GM18519 (cell line): ENCODE results near the gene FUNDC2.
"Not testable (repeated sequence)": the region's sequence is repeated elsewhere in the genome, so short reads cannot be mapped to it uniquely, and the experiment has no call there.

Experiments used
- ATAC-seq: cut with Tn5 transposase; IDR thresholded peaks from one replicate; pipeline ENCODE4 v1.9.1; 2021; ENCODE audit warnings: mild to moderate bottlenecking, moderate library complexity; ENCODE audit not compliant: unreplicated experiment, low FRiP score

The FUNDC2 gene, protein sequence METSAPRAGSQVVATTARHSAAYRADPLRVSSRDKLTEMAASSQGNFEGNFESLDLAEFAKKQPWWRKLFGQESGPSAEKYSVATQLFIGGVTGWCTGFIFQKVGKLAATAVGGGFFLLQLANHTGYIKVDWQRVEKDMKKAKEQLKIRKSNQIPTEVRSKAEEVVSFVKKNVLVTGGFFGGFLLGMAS

DNA sequence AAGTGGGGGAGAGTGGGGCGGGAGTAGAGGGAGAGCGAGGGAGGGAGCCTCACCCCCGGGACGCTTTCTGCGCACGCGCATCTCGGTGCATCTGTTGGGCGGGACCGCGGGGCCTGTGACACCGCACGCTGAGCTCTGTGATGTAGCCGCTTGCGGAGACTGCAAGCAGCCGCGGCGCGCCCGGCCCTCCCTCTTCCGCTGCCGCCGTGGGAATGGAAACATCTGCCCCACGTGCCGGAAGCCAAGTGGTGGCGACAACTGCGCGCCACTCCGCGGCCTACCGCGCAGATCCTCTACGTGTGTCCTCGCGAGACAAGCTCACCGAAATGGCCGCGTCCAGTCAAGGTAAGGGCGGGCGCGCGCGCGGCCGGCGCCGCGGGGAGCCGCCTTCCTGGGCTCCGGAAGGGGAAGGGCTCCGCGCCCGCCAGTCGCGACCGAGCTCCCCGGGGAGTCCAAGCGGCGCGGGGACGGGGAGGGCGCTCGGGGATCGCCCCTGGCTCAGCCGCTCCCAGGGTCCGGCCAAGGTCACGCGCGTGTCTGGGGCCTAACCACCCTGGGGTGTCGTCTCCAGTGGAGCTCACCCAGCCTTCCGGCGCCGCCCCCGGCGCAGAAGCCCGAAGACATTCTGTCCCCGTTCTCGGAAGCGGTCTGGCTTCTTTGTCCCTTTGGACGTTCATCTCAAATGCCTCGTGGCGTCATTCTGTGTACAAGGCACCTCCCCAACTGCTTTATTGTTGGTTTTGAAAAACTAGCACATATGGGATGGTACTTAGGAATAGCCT lies at the start of gene FUNDC2:
Gene FUNDC2 (plus strand): TSS at position 118 of the 782 bp plus-strand sequence. CDS start 95 bp downstream, at position 213.
- peak; percentile 77 for ATAC-seq

DNA sequence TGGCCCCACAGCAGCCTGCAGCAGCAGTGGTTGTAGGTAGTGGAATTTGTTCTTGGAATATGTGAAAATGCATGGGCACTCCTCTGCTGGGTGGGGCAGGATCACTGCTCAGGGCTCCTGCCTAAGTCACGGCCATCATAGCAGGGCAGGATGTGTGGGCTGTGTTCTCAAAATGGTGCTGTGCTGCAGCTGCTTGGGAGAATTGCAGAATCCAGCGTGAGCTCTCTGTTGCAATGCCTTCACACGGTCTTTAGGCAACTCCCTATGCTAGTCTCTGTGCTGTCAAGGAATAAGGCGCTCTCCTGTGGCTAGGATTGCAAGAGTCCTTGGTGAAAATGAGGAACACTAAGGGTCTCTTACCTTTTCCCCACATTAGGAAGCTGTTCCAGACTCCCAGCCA lies 47.0 kb upstream of the FUNDC2 start:
- no peak for ATAC-seq

DNA sequence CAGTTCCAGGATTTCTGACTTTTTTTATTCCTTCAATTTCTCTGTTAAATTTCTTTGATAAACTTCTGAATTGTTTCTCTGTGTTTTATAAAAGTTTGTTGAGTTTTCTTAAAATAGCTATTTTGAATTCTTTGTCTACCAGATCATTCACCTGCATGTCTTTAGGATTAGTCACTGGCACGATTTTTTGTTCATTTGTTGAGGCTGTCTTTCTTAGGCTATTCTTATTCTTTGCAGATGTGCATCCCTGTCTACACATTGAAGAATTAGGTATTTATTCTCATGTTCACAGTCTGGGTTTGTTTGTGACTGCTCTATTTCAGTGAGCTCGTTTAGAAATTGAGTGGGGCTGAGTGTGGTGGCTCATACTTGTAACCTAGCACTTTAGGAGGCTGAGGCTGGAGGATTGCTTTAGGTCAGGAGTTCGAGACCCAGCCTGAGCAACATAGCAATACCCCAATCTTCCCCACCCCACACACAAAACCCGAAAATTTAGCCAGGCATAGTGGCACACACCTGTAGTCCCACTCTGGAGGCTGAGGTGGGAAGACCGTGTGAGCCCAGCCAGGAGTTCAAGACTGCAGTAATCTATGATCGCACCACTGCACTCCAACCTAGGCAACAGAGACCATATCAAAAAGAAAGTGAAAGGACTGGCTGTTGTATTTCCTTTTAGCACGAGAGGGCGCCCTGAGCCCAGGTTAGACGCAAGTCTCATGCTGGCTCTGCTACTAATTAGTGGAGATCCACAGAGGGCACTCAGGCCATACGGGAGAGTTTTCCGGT lies 46.1 kb upstream of the FUNDC2 start:
- peak; percentile 68 for ATAC-seq

DNA sequence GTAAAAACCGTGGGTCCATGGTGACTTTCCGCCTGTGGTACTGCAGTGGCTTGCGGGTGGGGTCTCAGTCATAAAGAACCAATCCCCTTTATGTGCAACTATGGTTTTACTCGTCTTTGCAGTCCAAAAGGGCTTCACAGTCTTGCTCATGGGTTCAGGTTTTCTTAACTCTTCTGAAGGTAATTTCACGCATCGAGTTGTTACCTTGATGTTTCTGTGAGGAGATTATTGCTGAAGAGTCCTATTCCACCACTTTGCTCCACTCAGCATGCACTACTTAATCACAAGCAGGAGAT lies 45.6 kb upstream of the FUNDC2 start:
- ATAC-seq: no peak

DNA sequence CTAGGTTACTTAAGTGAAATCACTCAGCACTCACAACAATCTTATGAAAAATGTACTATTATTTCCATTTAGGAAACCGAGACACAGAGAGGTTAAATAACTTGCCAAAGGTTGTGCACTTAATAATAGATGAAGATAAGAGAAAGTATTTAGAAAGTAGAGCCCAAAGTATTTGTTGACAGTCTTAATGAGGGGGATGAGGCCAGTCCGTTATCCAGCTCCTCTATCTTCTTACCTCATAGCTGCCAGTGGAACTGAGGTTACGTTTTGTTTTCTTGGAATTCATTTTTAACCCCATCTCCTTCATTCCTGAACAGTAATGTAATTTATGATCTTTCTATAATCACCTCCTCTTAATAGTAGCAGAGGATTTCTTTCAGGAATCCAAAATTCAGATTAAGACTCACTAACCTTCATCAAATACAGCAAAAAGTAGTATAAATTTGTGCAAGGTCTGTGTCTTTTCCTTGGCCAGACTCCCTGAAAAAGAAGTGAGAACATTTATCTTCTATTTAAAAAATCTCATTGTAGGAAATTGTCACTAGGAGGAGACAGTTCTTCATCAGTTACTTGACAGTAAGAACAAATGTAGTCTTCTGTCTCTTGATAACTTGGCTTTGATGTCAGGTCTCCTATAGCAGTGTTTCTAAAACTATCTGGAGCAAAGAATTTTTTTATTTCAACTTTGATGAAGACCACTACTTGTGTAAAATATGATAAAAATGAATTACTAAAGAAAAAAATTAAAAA lies 39.6 kb upstream of the FUNDC2 start:
- no peak for ATAC-seq

DNA sequence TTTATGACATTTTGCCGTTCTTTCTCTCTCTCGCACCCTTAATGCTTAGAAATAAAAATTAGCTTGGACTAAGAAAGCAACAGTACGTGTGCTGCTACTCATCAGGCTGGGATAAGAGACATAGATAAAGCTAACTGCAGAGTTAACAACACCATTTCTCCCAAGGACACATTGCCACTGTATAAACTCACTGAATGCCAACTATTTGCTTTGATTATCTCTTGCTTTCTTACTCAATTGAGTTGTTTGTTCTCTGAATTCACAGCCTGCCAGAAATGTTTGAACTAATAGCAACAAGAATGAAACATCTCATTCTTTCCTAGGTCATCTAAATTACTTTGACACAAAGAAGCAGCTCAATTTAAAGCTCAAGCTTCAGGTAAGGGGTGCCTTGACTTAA lies 38.7 kb upstream of the FUNDC2 start:
- ATAC-seq: no peak

DNA sequence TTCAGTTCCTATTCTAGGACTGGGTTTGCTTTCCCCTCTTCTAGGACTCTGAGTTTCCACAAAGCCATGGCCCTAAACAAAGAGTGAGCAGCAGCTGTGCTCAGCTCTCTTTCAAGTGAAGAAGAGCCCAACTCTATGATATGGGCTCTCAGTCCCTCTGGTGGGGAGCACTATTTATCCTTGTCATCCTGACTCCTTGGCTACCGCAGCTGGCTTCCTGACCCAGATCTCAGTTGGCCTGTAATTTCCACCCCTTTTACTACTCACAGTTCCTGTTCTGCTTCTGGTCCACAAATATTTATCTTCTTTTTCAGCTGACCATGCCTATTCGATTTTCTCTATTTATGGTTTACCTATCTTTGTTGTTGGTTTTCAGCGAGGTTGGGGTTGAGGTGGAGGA lies 37.9 kb upstream of the FUNDC2 start:
- ATAC-seq: no peak

DNA sequence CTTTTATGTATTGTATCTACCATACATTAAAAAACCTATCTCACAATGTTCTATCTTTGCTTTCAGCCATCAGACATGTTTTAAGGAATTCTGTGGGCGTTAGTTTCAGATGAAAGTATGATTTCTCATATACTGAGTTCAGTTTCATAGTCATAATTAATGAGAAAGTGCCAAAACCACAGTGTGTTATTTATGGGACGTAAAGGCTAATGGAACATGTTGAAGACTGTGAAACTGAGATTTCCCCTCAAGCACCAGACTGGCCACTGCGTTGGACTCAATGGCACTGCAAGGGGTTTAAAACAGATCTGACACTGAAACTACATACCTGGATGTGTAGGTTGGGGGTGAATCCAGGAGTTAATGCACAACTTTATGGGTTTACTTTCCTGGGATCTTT lies 36.1 kb upstream of the FUNDC2 start:
- ATAC-seq: peak; percentile 49

DNA sequence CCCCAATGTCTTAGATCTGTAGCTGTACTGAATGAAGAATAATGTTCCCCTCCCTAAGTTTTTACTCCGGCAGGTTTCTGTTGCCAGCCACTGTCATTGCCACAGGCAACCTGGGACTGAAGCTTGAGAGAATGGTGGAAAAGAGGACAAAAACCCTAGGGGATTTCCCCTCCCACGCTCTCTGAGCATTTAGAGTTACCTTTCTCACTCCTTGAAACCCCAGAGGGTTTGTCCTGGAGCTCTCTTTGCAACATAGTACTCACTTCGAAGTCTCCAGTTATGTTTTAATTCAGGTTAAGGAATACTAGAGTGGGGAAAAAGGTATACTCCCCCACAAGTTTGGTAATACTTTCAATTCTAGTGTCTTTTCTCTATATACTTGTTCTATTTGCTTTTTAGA lies 35.6 kb upstream of the FUNDC2 start:
- no peak for ATAC-seq

DNA sequence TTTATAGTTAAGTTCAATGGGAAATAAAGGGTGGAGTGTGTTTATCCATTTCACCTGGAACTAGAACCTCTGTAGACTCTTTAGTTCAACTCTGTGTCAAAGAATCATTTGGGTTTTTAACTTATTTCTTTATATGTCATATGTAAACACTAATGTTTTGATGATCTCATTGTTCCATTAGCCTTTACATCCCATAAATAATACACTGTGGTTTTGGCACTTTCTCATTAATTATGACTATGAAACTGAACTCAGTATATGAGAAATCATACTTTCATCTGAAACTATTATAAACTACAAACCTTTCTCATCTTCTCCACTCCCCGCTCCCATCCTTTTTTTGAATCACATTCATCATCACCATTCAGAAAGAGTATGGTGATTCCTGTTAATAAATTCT lies 35.2 kb upstream of the FUNDC2 start:
- ATAC-seq: no peak

DNA sequence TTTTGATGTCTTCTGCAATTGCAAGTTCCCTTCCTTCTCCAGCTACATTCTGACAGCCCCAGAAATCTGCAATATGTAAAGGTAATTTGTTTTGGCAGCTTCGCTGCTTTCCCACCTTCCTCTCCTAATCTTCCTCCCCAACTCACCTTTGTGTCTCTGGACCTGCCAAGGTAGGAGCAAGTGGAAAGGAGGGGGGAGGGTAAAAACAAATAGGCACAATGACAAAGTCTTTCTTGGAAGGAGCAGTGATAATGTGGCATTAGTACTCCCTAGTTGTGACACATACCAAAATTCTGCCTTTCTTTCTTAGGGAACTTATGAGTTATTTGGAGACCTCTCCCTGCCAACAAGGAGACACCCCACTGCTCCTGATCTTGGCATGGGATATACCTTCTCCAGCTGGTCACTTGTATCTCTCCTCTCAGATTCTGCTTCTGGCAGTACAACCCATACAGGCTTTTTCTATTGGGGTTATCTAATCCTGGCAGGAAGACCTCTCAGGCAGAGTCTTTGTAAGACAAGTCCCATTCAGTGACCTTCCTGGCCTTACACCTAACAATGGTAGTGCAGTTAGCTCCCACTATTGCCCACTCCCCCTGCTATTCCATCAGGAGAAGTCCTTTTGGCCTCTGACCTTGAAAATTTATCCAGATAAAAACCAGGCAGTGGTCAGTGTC lies 28.3 kb upstream of the FUNDC2 start:
- no peak for ATAC-seq

DNA sequence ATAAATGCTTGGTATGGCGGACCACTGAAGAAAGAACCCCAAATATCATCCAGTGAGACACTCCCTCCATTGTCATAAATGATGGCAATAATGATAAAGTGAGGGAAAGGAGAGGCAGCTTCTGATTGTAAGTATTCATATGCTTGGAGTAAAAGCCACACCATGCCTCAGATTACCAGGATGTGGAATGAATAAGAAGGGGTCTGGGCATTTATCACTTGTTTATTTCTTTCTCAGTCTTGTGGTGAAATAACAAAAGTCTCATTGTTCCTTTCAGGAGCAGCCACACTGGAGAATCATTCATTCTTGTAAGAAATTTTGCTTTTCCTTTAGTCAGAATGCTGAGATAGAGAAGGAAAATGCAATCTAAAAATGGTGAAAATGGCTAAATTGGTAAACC lies 25.8 kb upstream of the FUNDC2 start:
- no peak for ATAC-seq

DNA sequence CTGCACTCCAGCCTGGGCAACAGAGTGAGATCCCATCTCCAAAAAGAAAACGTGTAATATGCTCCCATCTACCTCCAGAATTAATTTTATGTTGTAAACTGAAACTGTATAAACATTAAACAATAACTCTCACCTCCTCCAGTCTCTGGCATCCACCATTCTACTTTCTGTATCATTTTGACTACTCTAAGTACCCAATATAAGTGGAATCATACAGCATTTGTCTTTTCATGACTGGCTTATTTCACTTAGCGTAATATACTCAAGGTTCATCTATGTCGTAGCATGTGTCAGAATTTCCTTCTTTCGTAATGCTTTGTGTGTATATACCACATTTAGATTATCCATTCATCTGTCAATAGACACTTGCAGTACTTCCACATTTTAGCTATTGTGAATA lies 24.8 kb upstream of the FUNDC2 start:
- no peak for ATAC-seq

DNA sequence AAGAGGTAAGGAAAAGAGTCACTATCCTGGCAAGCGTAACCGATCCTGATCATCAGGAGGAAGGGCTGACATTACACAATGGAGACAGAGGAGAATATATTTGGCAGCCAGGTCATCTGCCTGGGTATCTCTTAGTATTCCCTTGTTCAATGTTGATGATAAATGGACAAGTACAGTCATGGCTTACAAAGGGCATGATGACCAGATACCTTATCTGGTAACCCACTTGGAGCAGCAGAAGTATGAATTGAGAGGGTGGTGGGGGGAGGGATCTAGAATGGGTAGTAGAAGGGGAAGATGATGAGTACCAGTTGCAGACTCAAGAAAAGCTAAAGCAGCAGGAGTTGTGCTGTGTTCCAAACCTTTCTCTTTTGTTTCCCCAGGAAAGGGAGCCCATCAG lies 21.5 kb upstream of the FUNDC2 start:
- ATAC-seq: no peak

DNA sequence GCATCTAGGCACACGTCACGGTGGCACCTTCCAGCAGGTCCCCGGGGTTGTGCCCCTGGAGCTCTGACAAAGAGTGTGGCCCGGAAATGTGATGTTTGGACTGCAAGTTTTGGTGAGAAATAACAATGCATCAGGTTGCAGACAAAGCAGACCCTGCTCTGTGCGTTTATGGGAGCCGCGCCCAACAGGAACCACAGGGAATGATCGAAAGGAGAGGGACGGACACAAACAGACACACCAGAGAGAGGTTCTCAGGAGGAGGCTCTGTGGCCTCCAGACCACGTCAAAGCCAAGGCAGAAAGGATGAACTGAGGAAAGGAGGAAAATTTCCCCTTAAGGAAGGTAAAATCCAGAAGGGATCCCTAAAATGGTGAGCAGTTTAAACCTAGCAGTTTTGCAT lies 20.3 kb upstream of the FUNDC2 start:
- not testable (repeated sequence) for ATAC-seq

DNA sequence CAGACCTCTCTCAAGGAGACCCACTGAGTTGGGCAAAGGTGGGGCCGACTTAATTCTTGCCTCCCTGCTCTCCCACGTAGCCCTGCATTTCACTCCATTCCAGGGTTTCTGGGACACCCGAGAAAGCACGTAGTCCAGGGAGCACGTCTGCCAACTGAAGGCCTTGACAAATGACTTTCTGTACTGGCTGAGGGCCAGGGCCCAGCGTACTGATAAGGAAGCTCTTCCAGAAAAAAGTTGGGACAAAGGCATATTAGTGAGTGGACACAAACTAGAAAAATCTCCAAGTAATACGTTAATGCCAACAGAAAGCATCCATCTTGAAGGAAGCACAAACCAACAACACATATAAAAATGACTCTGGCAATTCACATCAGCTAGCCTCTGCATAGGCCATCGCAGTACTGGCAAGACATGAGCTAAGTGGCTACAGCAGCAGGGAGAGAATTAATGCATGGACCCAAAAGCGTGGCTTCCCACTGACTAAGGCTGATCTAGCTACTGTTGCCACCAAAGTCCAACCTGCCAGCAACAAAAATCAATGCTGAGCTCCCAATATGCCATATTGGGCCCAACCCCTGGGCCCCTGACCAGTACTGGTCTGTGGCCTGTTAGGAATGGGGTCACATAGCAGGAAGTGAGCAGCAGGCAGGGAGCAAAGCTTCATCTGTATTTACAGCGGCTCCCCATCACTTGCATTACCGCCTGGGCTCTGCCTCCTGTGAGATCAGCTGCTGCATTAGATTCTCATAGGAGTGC lies 19.6 kb upstream of the FUNDC2 start:
- not testable (repeated sequence) for ATAC-seq

DNA sequence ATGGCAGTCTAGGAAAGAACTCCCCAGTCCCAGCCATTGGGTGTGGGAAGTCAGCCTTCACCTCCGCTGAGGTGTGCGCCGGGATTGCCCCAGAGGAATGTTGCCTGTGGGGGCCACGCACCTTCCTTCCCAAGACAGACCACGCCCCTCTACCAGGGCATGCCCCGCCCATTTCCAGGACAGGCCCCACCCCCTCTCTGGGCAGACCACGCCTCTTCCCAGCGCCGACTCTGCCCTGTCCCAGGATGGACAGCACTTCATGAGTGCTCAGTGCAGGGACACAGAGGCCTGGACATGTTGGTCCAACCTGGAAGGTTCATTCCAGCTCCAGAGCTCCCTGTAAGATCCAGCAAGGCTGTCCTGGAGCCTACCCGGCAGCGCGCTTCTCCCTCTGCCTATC lies 18.1 kb upstream of the FUNDC2 start:
- not testable (repeated sequence) for ATAC-seq

DNA sequence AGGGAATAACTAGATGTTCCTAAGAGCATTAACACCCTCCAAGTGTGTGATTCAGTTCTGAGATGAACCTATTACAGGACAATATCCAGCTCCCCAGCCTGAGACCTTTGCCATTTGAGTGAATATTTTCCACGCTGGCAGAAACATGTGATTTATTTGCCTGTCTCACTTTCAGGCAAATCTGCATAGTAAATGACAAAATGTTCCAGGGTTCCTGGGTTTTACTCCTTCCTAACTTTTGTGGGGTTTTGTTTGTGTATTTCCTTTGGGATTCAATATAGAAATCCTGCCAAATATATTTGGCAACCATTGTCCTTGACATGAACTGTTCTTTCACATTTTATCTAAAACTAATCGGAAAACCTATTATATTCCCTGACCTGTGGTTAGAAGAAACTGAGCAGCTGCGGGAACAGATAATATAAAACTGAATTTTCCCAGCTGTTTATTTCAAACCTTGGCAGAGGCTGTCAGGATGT lies 16.6 kb upstream of the FUNDC2 start:
- no peak for ATAC-seq

DNA sequence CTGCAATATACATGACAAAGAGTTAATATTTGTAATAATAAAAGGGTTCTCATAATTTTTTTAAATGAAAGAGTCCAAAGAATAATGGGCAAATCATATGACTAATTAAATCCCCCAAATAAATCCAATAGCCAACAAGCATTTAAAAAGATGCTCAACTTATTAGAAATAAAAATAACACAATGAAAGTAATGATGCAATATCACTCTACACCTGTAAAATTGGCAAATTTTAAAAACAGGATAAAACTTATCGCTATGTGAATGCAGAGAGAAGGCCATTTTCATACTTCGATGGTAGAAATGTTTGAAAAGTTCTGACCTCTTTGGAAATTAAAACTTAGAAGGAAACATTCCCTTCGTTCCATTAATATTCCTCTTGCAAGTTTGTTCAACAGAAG lies 6.1 kb upstream of the FUNDC2 start:
- ATAC-seq: no peak

DNA sequence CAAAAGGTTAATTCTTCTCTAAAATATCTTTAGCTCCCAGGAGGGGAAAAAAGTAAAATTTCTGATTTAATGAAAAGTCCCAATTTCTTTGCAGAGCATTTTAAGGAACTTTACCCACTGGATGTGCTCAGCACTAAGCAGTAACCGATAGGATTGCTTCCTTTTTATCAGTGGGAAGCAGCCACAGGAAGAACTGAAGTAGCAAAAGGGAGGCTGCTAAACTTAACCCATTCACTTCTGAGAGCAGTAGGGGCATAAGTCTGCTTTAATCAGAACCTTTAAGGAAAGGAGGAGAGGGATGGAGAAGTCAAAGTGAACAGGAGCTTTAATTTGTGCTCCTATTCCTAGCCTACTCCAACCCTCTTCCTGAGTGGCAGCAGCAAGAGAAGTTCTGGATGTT lies 4.1 kb upstream of the FUNDC2 start, which contains the start of gene F8:
Gene F8 (minus strand): TSS at position 139 of the 400 bp plus-strand sequence. CDS start 171 bp downstream, outside the sequence.
- no peak for ATAC-seq
